ENCODE results near the gene SRSF10. TPM values are rescaled to one million over a fixed set of nuclear protein-coding genes. Genes with fewer than 3 reads are reported as not detected.

Gene SRSF10
- polyA plus RNA-seq, 1 donor (not counting 4 experiments of a cell fraction or from before 2014, with no cell fraction given) = 116 TPM

GRCh38 chr1:23963617-23964234 lies 16.4 kb downstream of the SRSF10 start:
- Histone ChIP-seq H3K36me3 (ENCODE audit: control insufficient read depth in 2 of 2, extremely low read depth in 1 of 2, insufficient read depth in 2 of 2, low read length in 2 of 2) (peaks cover 3 to 8% of the 10 kb centered on the region in 2 experiments), H3K79me2 (ENCODE audit: control insufficient read depth, insufficient read depth, low read length) (peaks cover 20% of the 10 kb centered on the region), H2AFZ (ENCODE audit: control insufficient read depth, low read length) (no peak overlapping the region), H3K4me2 (ENCODE audit: control insufficient read depth, extremely low read depth, insufficient read depth, low read depth, low read length) (no peak overlapping the region), H3K9me3 (ENCODE audit: control insufficient read depth, low read depth, low read length) (no peaks in the 10 kb centered on the region), H3K27me3 (ENCODE audit: control insufficient read depth, extremely low read depth, insufficient read depth, low read length) (no peaks in the 10 kb centered on the region), H4K20me1 (ENCODE audit: control insufficient read depth, extremely low read depth, insufficient read depth, low read length) (peaks cover 3% of the 10 kb centered on the region), H3K9me1 (ENCODE audit: control insufficient read depth, extremely low read depth, insufficient read depth, low read length) (no peaks in the 10 kb centered on the region), H3K27ac (ENCODE audit: control insufficient read depth, insufficient read depth, low read length) (no peak overlapping the region), H3K4me3 (ENCODE audit: control insufficient read depth in 2 of 3, extremely low read depth in 1 of 3, insufficient read depth in 2 of 3, low read depth in 1 of 3, low read length in 3 of 3) (no peak overlapping the region), H3K9ac (ENCODE audit: control insufficient read depth, extremely low read depth, insufficient read depth, low read length) (no peak overlapping the region), H3K4me1 (ENCODE audit: control insufficient read depth, extremely low read depth, insufficient read depth, low read length) (peaks cover 6% of the 10 kb centered on the region)
- TF ChIP-seq EZH2 (IDR thresholded peaks at IDR 0.05; ENCODE audit: low read length) = no peak
- no peak for TF ChIP-seq CTCF (optimal IDR thresholded peaks at IDR 0.05 in 1 of 3, IDR thresholded peaks at IDR 0.05 in 1 of 3, conservative IDR thresholded peaks at IDR 0.05 in 1 of 3; ENCODE audit: extremely low read depth in 1 of 3, insufficient read depth in 2 of 3, low read length in 3 of 3)
- no peak for FAIRE-seq
- dilution Hi-C loops (cut with MboI; ENCODE audit: extremely low pct_ligation_motif_present, low sequenced_read_pairs) = no loop called here
- no peak for DNase-seq (ENCODE audit: low read depth, low spot score)

GRCh38 chr1:23960291-23961020 lies 19.7 kb downstream of the SRSF10 start:
- peaks cover 0 to 3% of the 10 kb centered on the region in 2 experiments for H3K36me3 ChIP-seq (ENCODE audit: control insufficient read depth in 2 of 2, extremely low read depth in 1 of 2, insufficient read depth in 2 of 2, low read length in 2 of 2)
- DNase-seq (ENCODE audit: low read depth, low spot score) (no peak), FAIRE-seq (peak; percentile 34)
- dilution Hi-C loops (cut with MboI; ENCODE audit: extremely low pct_ligation_motif_present, low sequenced_read_pairs) = no loop called here
- H4K20me1 ChIP-seq (ENCODE audit: control insufficient read depth, extremely low read depth, insufficient read depth, low read length) = peaks cover 3% of the 10 kb centered on the region
- peaks cover 33% of the 10 kb centered on the region for H3K4me1 ChIP-seq (ENCODE audit: control insufficient read depth, extremely low read depth, insufficient read depth, low read length)
- H3K79me2 ChIP-seq (ENCODE audit: control insufficient read depth, insufficient read depth, low read length) = peaks cover 20% of the 10 kb centered on the region
- H3K27ac ChIP-seq (ENCODE audit: control insufficient read depth, insufficient read depth, low read length) = peak overlapping the region; percentile 99
- H3K9me1 ChIP-seq (ENCODE audit: control insufficient read depth, extremely low read depth, insufficient read depth, low read length) = no peaks in the 10 kb centered on the region
- no peak overlapping the region for H2AFZ ChIP-seq (ENCODE audit: control insufficient read depth, low read length)
- peak overlapping the region; percentile 88 for H3K4me2 ChIP-seq (ENCODE audit: control insufficient read depth, extremely low read depth, insufficient read depth, low read depth, low read length)
- no peaks in the 10 kb centered on the region for H3K27me3 ChIP-seq (ENCODE audit: control insufficient read depth, extremely low read depth, insufficient read depth, low read length)
- no peaks in the 10 kb centered on the region for H3K9me3 ChIP-seq (ENCODE audit: control insufficient read depth, low read depth, low read length)
- peak overlapping the region; percentile 99 for H3K9ac ChIP-seq (ENCODE audit: control insufficient read depth, extremely low read depth, insufficient read depth, low read length)
- H3K4me3 ChIP-seq (ENCODE audit: control insufficient read depth in 2 of 3, extremely low read depth in 1 of 3, insufficient read depth in 2 of 3, low read depth in 1 of 3, low read length in 3 of 3) = peak overlapping the region; percentile 88 to 98 (median 89)
- TF ChIP-seq CTCF (optimal IDR thresholded peaks at IDR 0.05 in 1 of 3, IDR thresholded peaks at IDR 0.05 in 1 of 3, conservative IDR thresholded peaks at IDR 0.05 in 1 of 3; ENCODE audit: extremely low read depth in 1 of 3, insufficient read depth in 2 of 3, low read length in 3 of 3) = no peak
- TF ChIP-seq EZH2 (IDR thresholded peaks at IDR 0.05; ENCODE audit: low read length) = no peak

Measured in keratinocyte (primary cell).